Occipital lobe (tissue), 2 donors: ENCODE results near the gene GAS5. TPM values are rescaled to one million over a fixed set of nuclear protein-coding genes. Genes with fewer than 3 reads are reported as not detected.
"Not testable (repeated sequence)": the region's sequence is repeated elsewhere in the genome, so short reads cannot be mapped to it uniquely, and the experiment has no call there.

ENCODE experiments used
- DNase-seq: peaks from one replicate; lab custom pipeline; 2025; lab: John Stamatoyannopoulos, UW
- total RNA-seq: library from RNA; depleted of rRNA; stranded (reverse); fragments of >200 nt; gene quantifications from one replicate; pipeline ENCODE4 v1.2.3, GENCODE V29; 2014

The GAS5 gene
- total RNA-seq, 1 donor from 2014 or later = 605 TPM

- no peak for DNase-seq
Measured at GRCh38 chr1:173869021-173869359, 1.2 kb upstream of the GAS5 start.

- peak; percentile 78 for DNase-seq
Measured at GRCh38 chr1:173868266-173869020, 654 bp upstream of the GAS5 start, which contains the start of gene ZBTB37. ZBTB37 (plus strand) TSS chr1:173868380; CDS start chr1:173870226, 1,846 bp downstream.

- no peak for DNase-seq
Measured at GRCh38 chr1:173867141-173867752, 542 bp downstream of the GAS5 start.

- DNase-seq = no peak
Measured at GRCh38 chr1:173866413-173867115, 1.2 kb downstream of the GAS5 start.

GRCh38 chr1:173865468-173866164 is 2.2 kb downstream of the GAS5 start:
- no peak for DNase-seq

- DNase-seq = no peak
Measured at GRCh38 chr1:173864179-173864867, 3.5 kb downstream of the GAS5 start.

GRCh38 chr1:173863224-173864161 is 4.3 kb downstream of the GAS5 start:
- no peak for DNase-seq

GRCh38 chr1:173862769-173863223 is 5.0 kb downstream of the GAS5 start:
- no peak for DNase-seq

- DNase-seq = not testable (repeated sequence)
Measured at GRCh38 chr1:173862146-173862768, 5.5 kb downstream of the GAS5 start.

GRCh38 chr1:173861731-173862145 is 6.1 kb downstream of the GAS5 start:
- DNase-seq = no peak

GRCh38 chr1:173860065-173860464 is 7.7 kb downstream of the GAS5 start:
- no peak for DNase-seq

- DNase-seq = not testable (repeated sequence)
Measured at GRCh38 chr1:173859547-173859946, 8.2 kb downstream of the GAS5 start.

GRCh38 chr1:173857363-173857917 is 10.3 kb downstream of the GAS5 start:
- no peak for DNase-seq

GRCh38 chr1:173856903-173857302 is 10.9 kb downstream of the GAS5 start:
- no peak for DNase-seq

- no peak for DNase-seq
Measured at GRCh38 chr1:173856014-173856413, 11.8 kb downstream of the GAS5 start.

GRCh38 chr1:173853074-173853473 is 14.7 kb downstream of the GAS5 start:
- DNase-seq = no peak

GRCh38 chr1:173852105-173852504 is 15.7 kb downstream of the GAS5 start:
- DNase-seq = no peak

GRCh38 chr1:173832748-173833147 is 35.0 kb downstream of the GAS5 start:
- no peak for DNase-seq

GRCh38 chr1:173827611-173828010 is 40.2 kb downstream of the GAS5 start:
- no peak for DNase-seq
